GM23338 (cell line): ENCODE measurements around the gene AMDHD1. TPM values are rescaled to one million over a fixed set of nuclear protein-coding genes. Genes with fewer than 3 reads are reported as not detected.

Experiments
- ATAC-seq: fragments of 200-7000 bp; cut with Tn5 transposase; 3 replicates; pipeline ENCODE4 v1.9.1; 2020
- DNase-seq: peaks from one replicate; pipeline ENCODE4 v3.0.0-alpha.2; 2015; ENCODE audit warnings: low spot score
- H2AFZ ChIP-seq: fragments of 200-600 bp; sonication (generic); 2 replicates; pipeline ENCODE4 v1.8.0; 2016; ENCODE audit warnings: antibody characterized with exemption, mild to moderate bottlenecking, moderate library complexity
- H3F3A ChIP-seq: fragments of 200-600 bp; sonication (generic); replicated peaks from 2 replicates; pipeline ENCODE4 v1.8.0; 2017; ENCODE audit warnings: antibody characterized with exemption, mixed run types, low read depth
- H3K27ac ChIP-seq: fragments of 200-600 bp; sonication (generic); 2 replicates; pipeline ENCODE4 v1.6.1; 2016; ENCODE audit warnings: low read depth
- H3K27me3 ChIP-seq: fragments of 200-600 bp; sonication (generic); 2 replicates; pipeline ENCODE4 v1.8.0; 2016; ENCODE audit warnings: mild to moderate bottlenecking, mixed run types, moderate library complexity; ENCODE audit not compliant: insufficient read depth
- H3K36me3 ChIP-seq: fragments of 200-600 bp; sonication (generic); 2 replicates; pipeline ENCODE4 v1.8.0; 2016; ENCODE audit warnings: mild to moderate bottlenecking; ENCODE audit not compliant: insufficient read depth
- H3K4me1 ChIP-seq: fragments of 200-600 bp; sonication (generic); 2 replicates; pipeline ENCODE4 v1.8.0; 2016; ENCODE audit warnings: mild to moderate bottlenecking, moderate library complexity; ENCODE audit not compliant: insufficient read depth
- H3K4me2 ChIP-seq: fragments of 200-600 bp; sonication (generic); 2 replicates; pipeline ENCODE4 v1.7.1; 2017; ENCODE audit warnings: mixed run types
- H3K4me3 ChIP-seq: fragments of 200-600 bp; sonication (generic); 2 replicates; pipeline ENCODE4 v1.6.1; 2016; ENCODE audit warnings: mixed run types
- H3K79me2 ChIP-seq: fragments of 200-600 bp; sonication (generic); replicated peaks from 2 replicates; pipeline ENCODE4 v1.8.0; 2017; ENCODE audit warnings: mild to moderate bottlenecking; ENCODE audit not compliant: insufficient read depth
- H3K9me2 ChIP-seq: fragments of 200-600 bp; sonication (generic); 2 replicates; pipeline ENCODE4 v1.8.0; 2017; ENCODE audit not compliant: insufficient read depth
- H4K20me1 ChIP-seq: fragments of 200-600 bp; sonication (generic); replicated peaks from 2 replicates; pipeline ENCODE4 v1.8.0; 2017; ENCODE audit warnings: mild to moderate bottlenecking; ENCODE audit not compliant: insufficient read depth
- H3K27ac Mint-ChIP-seq: 2 replicates; pipeline ENCODE4 v1.8.0; 2020; ENCODE audit warnings: inconsistent platforms, mild to moderate bottlenecking, moderate library complexity, mixed read lengths
- H3K27me3 Mint-ChIP-seq: 3 replicates; pipeline ENCODE4 v1.8.0; 2022; ENCODE audit warnings: low read depth, mild to moderate bottlenecking, moderate library complexity, mixed read lengths, inconsistent platforms; ENCODE audit not compliant: insufficient read depth, poor library complexity
- H3K36me3 Mint-ChIP-seq: 3 replicates; pipeline ENCODE4 v1.8.0; 2021; ENCODE audit warnings: low read depth, mild to moderate bottlenecking, inconsistent platforms, moderate library complexity, mixed read lengths
- H3K4me1 Mint-ChIP-seq: 3 replicates; pipeline ENCODE4 v1.8.0; 2020; ENCODE audit warnings: mild to moderate bottlenecking, inconsistent platforms, mixed read lengths
- H3K4me3 Mint-ChIP-seq: 3 replicates; pipeline ENCODE4 v1.8.0; 2021; ENCODE audit warnings: moderate library complexity, mild to moderate bottlenecking, inconsistent platforms, mixed read lengths
- H3K9me3 Mint-ChIP-seq: 3 replicates; pipeline ENCODE4 v1.8.0; 2020; ENCODE audit warnings: moderate library complexity, mild to moderate bottlenecking, inconsistent platforms, mixed read lengths
- CREB1 ChIP-seq: fragments of 250-450 bp; sonication (Bioruptor Pico); IDR thresholded peaks from 2 replicates; pipeline ENCODE4 v1.5.0; 2020; ENCODE audit warnings: low read depth, mild to moderate bottlenecking, moderate library complexity
- ETS1 ChIP-seq: IDR thresholded peaks from 2 replicates; pipeline ENCODE4 v1.6.1; 2016; ENCODE audit warnings: antibody characterized with exemption
- EZH2 ChIP-seq: fragments of 200-600 bp; sonication (generic); IDR thresholded peaks from one replicate; pipeline ENCODE4 v1.8.0; 2017; ENCODE audit warnings: antibody characterized with exemption, mild to moderate bottlenecking, low read depth; ENCODE audit not compliant: unreplicated experiment
- EZH2phosphoT487 ChIP-seq: fragments of 200-600 bp; sonication (generic); IDR thresholded peaks from one replicate; pipeline ENCODE4 v1.8.1; 2018; ENCODE audit warnings: antibody characterized with exemption; ENCODE audit not compliant: unreplicated experiment
- JUNB ChIP-seq: IDR thresholded peaks from one replicate; pipeline ENCODE4 v1.6.1; 2016; ENCODE audit warnings: antibody characterized with exemption; ENCODE audit not compliant: unreplicated experiment
- NANOG ChIP-seq: IDR thresholded peaks from 2 replicates; pipeline ENCODE4 v1.6.1; 2016; ENCODE audit warnings: antibody characterized with exemption, borderline replicate concordance
- POLR2AphosphoS5 ChIP-seq: IDR thresholded peaks from 2 replicates; pipeline ENCODE4 v1.6.1; 2016; ENCODE audit warnings: antibody characterized with exemption, low read depth
- STAT1 ChIP-seq: IDR thresholded peaks from one replicate; pipeline ENCODE4 v1.6.1; 2016; ENCODE audit warnings: antibody characterized with exemption; ENCODE audit not compliant: unreplicated experiment
- ZNF114 ChIP-seq: fragments of 250-450 bp; sonication (Bioruptor Pico); IDR thresholded peaks from 2 replicates; pipeline ENCODE4 v1.5.0; 2020; ENCODE audit warnings: mild to moderate bottlenecking, moderate library complexity
- ZNF331 ChIP-seq: fragments of 250-450 bp; sonication (Bioruptor Pico); IDR thresholded peaks from 2 replicates; pipeline ENCODE4 v1.5.0; 2020; ENCODE audit warnings: low read depth, mild to moderate bottlenecking, moderate library complexity
- ZNF462 ChIP-seq: fragments of 250-450 bp; sonication (Bioruptor Pico); IDR thresholded peaks from 2 replicates; pipeline ENCODE4 v1.5.0; 2020; ENCODE audit warnings: mild to moderate bottlenecking, moderate library complexity
- polyA plus RNA-seq: library from polyadenylated mRNA; unstranded; fragments of >200 nt; fragmentation: Nextera tagmentation; extraction: Ambion mirVana; gene quantifications from 2 replicates; pipeline ENCODE4 v1.2.1, GENCODE V29; 2016
- total RNA-seq: library from RNA; depleted of rRNA; stranded (reverse); fragments of >200 nt; shearing (Covaris generic); gene quantifications from 2 replicates; pipeline ENCODE4 v1.2.3, GENCODE V29; 2014
- TF ChIP-seq, protein P1 (sequence below): IDR thresholded peaks from one replicate; pipeline ENCODE4 v1.6.1; 2018; ENCODE audit warnings: antibody characterized with exemption; ENCODE audit not compliant: unreplicated experiment
- TF ChIP-seq, protein P2 (sequence below), 2 experiments: fragments of 200-600 bp in 1 of 2; sonication (generic) in 1 of 2; conservative IDR thresholded peaks; 2 replicates each; pipeline versions ENCODE4 v1.5.1 to v1.6.1; 2016 to 2017; ENCODE audit warnings: antibody characterized with exemption in 2 of 2, low read depth in 2 of 2, mild to moderate bottlenecking in 2 of 2, moderate library complexity in 1 of 2

AMDHD1 gene
- total and polyA plus RNA-seq, 2 experiments from 2014 or later, result 0.21 to 0.24 TPM

- Histone ChIP-seq H3K4me1 (no peaks in the 10 kb centered on the region), H3K4me3 (no peak overlapping the region), H3K9me2 (no peaks in the 10 kb centered on the region), H3K79me2 (no peaks in the 10 kb centered on the region), H3K4me2 (no peak overlapping the region), H4K20me1 (peaks cover 3% of the 10 kb centered on the region; the same call in 1 of the 2 replicates), H3K27me3 (no peaks in the 10 kb centered on the region), H2AFZ (no peak overlapping the region), H3K36me3 (peaks cover 6% of the 10 kb centered on the region; the same call in 1 of the 2 replicates), H3K27ac (no peak overlapping the region), H3F3A (no peaks in the 10 kb centered on the region)
- Mint-ChIP-seq H3K9me3 (no peaks in the 10 kb centered on the region), H3K27me3 (peaks cover 2% of the 10 kb centered on the region), H3K4me3 (no peak overlapping the region), H3K36me3 (peaks cover 8% of the 10 kb centered on the region; the same call in 2 of the 3 replicates), H3K27ac (no peak overlapping the region), H3K4me1 (peaks cover 8% of the 10 kb centered on the region)
- DNase-seq, result no peak
- no peak for ATAC-seq
- TF ChIP-seq, protein P1, sequence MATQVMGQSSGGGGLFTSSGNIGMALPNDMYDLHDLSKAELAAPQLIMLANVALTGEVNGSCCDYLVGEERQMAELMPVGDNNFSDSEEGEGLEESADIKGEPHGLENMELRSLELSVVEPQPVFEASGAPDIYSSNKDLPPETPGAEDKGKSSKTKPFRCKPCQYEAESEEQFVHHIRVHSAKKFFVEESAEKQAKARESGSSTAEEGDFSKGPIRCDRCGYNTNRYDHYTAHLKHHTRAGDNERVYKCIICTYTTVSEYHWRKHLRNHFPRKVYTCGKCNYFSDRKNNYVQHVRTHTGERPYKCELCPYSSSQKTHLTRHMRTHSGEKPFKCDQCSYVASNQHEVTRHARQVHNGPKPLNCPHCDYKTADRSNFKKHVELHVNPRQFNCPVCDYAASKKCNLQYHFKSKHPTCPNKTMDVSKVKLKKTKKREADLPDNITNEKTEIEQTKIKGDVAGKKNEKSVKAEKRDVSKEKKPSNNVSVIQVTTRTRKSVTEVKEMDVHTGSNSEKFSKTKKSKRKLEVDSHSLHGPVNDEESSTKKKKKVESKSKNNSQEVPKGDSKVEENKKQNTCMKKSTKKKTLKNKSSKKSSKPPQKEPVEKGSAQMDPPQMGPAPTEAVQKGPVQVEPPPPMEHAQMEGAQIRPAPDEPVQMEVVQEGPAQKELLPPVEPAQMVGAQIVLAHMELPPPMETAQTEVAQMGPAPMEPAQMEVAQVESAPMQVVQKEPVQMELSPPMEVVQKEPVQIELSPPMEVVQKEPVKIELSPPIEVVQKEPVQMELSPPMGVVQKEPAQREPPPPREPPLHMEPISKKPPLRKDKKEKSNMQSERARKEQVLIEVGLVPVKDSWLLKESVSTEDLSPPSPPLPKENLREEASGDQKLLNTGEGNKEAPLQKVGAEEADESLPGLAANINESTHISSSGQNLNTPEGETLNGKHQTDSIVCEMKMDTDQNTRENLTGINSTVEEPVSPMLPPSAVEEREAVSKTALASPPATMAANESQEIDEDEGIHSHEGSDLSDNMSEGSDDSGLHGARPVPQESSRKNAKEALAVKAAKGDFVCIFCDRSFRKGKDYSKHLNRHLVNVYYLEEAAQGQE, result no peak
- TF ChIP-seq JUNB (no peak), NANOG (no peak), EZH2phosphoT487 (no peak), CREB1 (CRISPR knock-in tag) (no peak), ZNF462 (no peak), ZNF331 (CRISPR knock-in tag) (no peak), POLR2AphosphoS5 (no peak), EZH2 (no peak), ZNF114 (CRISPR knock-in tag) (no peak), ETS1 (no peak), STAT1 (no peak)
- TF ChIP-seq, protein P2, sequence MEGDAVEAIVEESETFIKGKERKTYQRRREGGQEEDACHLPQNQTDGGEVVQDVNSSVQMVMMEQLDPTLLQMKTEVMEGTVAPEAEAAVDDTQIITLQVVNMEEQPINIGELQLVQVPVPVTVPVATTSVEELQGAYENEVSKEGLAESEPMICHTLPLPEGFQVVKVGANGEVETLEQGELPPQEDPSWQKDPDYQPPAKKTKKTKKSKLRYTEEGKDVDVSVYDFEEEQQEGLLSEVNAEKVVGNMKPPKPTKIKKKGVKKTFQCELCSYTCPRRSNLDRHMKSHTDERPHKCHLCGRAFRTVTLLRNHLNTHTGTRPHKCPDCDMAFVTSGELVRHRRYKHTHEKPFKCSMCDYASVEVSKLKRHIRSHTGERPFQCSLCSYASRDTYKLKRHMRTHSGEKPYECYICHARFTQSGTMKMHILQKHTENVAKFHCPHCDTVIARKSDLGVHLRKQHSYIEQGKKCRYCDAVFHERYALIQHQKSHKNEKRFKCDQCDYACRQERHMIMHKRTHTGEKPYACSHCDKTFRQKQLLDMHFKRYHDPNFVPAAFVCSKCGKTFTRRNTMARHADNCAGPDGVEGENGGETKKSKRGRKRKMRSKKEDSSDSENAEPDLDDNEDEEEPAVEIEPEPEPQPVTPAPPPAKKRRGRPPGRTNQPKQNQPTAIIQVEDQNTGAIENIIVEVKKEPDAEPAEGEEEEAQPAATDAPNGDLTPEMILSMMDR (conservative IDR thresholded peaks at IDR 0.05; ENCODE audit: low read depth in 2 of 2), result no peak
Measured at GRCh38 chr12:95997276-95997675, 54.1 kb downstream of the AMDHD1 start.
